ENCODE results near the gene GNAI3. TPM values are rescaled to one million over a fixed set of nuclear protein-coding genes. Genes with fewer than 3 reads are reported as not detected.
A peak's percentile ranks its signal among the peaks of the same experiment; 100 is the strongest.

GNAI3 gene
- polyA plus RNA-seq, 1 donor (not counting 4 experiments of a cell fraction or from before 2014, with no cell fraction given) = 14.1 TPM

GRCh38 chr1:109620841-109621286 lies 72.4 kb downstream of the GNAI3 start:
- Histone ChIP-seq H3K36me3 (ENCODE audit: control insufficient read depth in 2 of 2, extremely low read depth in 1 of 2, insufficient read depth in 2 of 2, low read length in 2 of 2) (no peaks in the 10 kb centered on the region), H3K4me3 (ENCODE audit: control insufficient read depth in 2 of 3, extremely low read depth in 1 of 3, insufficient read depth in 2 of 3, low read depth in 1 of 3, low read length in 3 of 3) (peak overlapping the region; percentile 66 to 95 (median 89)), H3K9ac (ENCODE audit: control insufficient read depth, extremely low read depth, insufficient read depth, low read length) (peak overlapping the region; percentile 90), H3K27me3 (ENCODE audit: control insufficient read depth, extremely low read depth, insufficient read depth, low read length) (no peaks in the 10 kb centered on the region), H3K4me2 (ENCODE audit: control insufficient read depth, extremely low read depth, insufficient read depth, low read depth, low read length) (peak overlapping the region; percentile 99), H2AFZ (ENCODE audit: control insufficient read depth, low read length) (peak overlapping the region; percentile 52), H3K9me3 (ENCODE audit: control insufficient read depth, low read depth, low read length) (no peaks in the 10 kb centered on the region), H4K20me1 (ENCODE audit: control insufficient read depth, extremely low read depth, insufficient read depth, low read length) (no peaks in the 10 kb centered on the region), H3K4me1 (ENCODE audit: control insufficient read depth, extremely low read depth, insufficient read depth, low read length) (peaks cover 24% of the 10 kb centered on the region), H3K9me1 (ENCODE audit: control insufficient read depth, extremely low read depth, insufficient read depth, low read length) (no peaks in the 10 kb centered on the region), H3K79me2 (ENCODE audit: control insufficient read depth, insufficient read depth, low read length) (peaks cover 50% of the 10 kb centered on the region), H3K27ac (ENCODE audit: control insufficient read depth, insufficient read depth, low read length) (peak overlapping the region; percentile 87)
- TF ChIP-seq, protein P1, sequence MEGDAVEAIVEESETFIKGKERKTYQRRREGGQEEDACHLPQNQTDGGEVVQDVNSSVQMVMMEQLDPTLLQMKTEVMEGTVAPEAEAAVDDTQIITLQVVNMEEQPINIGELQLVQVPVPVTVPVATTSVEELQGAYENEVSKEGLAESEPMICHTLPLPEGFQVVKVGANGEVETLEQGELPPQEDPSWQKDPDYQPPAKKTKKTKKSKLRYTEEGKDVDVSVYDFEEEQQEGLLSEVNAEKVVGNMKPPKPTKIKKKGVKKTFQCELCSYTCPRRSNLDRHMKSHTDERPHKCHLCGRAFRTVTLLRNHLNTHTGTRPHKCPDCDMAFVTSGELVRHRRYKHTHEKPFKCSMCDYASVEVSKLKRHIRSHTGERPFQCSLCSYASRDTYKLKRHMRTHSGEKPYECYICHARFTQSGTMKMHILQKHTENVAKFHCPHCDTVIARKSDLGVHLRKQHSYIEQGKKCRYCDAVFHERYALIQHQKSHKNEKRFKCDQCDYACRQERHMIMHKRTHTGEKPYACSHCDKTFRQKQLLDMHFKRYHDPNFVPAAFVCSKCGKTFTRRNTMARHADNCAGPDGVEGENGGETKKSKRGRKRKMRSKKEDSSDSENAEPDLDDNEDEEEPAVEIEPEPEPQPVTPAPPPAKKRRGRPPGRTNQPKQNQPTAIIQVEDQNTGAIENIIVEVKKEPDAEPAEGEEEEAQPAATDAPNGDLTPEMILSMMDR (optimal IDR thresholded peaks at IDR 0.05 in 1 of 3, IDR thresholded peaks at IDR 0.05 in 1 of 3, conservative IDR thresholded peaks at IDR 0.05 in 1 of 3; ENCODE audit: extremely low read depth in 1 of 3, insufficient read depth in 2 of 3, low read length in 3 of 3) = no peak
- no peak for TF ChIP-seq EZH2 (IDR thresholded peaks at IDR 0.05; ENCODE audit: low read length)
- FAIRE-seq = no peak
- no peak for DNase-seq (ENCODE audit: low read depth, low spot score)
- dilution Hi-C loops (cut with MboI; ENCODE audit: extremely low pct_ligation_motif_present, low sequenced_read_pairs) = no loop called here

DNA sequence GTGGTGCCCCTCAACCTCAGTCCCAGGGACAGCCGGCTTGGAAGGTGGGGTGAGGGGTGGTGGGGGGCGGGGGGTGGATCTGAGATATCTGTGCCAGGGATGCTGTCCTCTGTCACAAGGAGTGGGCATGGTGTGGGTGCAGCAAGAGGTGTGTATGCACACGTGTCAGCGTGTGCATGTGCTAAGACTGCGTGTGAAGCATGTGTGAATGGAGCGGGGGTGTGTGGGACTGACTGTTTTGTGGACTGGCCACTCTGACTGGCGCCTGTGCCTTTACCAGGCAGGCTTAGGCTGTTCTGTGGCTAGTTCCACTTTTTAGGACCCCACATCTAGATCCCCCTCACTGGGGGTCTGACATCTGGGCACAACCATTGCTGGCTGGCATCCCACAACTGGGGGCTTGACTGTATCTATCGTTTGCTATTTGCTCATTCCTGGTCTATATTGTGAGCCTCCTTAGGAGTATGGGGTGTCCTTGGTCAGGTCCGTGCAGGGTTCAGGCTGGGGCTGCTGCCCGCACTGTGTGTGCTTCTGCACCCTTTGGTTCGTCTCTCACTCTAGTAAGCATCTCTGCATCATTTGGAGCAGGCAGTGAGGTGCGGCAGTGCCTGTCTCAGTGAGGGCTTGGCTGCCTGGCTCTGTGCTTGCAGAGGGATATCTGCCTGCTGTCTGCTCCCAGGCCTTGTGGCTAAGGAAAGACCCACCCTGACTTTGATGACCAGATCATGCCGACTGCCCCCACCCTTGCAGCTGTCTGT lies 73.1 kb downstream of the GNAI3 start:
- H3K9me1 ChIP-seq (ENCODE audit: control insufficient read depth, extremely low read depth, insufficient read depth, low read length) = no peaks in the 10 kb centered on the region
- peaks cover 0 to 4% of the 10 kb centered on the region in 2 experiments for H3K36me3 ChIP-seq (ENCODE audit: control insufficient read depth in 2 of 2, extremely low read depth in 1 of 2, insufficient read depth in 2 of 2, low read length in 2 of 2)
- H4K20me1 ChIP-seq (ENCODE audit: control insufficient read depth, extremely low read depth, insufficient read depth, low read length) = no peaks in the 10 kb centered on the region
- H3K27me3 ChIP-seq (ENCODE audit: control insufficient read depth, extremely low read depth, insufficient read depth, low read length) = no peaks in the 10 kb centered on the region
- peak overlapping the region; percentile 90 for H3K9ac ChIP-seq (ENCODE audit: control insufficient read depth, extremely low read depth, insufficient read depth, low read length)
- FAIRE-seq = no peak
- peaks cover 50% of the 10 kb centered on the region for H3K79me2 ChIP-seq (ENCODE audit: control insufficient read depth, insufficient read depth, low read length)
- H3K4me1 ChIP-seq (ENCODE audit: control insufficient read depth, extremely low read depth, insufficient read depth, low read length) = peaks cover 24% of the 10 kb centered on the region
- peak overlapping the region; percentile 99 for H3K4me2 ChIP-seq (ENCODE audit: control insufficient read depth, extremely low read depth, insufficient read depth, low read depth, low read length)
- no peaks in the 10 kb centered on the region for H3K9me3 ChIP-seq (ENCODE audit: control insufficient read depth, low read depth, low read length)
- H3K27ac ChIP-seq (ENCODE audit: control insufficient read depth, insufficient read depth, low read length) = no peak overlapping the region
- peak overlapping the region; percentile 66 to 95 (median 89) for H3K4me3 ChIP-seq (ENCODE audit: control insufficient read depth in 2 of 3, extremely low read depth in 1 of 3, insufficient read depth in 2 of 3, low read depth in 1 of 3, low read length in 3 of 3)
- no peak overlapping the region for H2AFZ ChIP-seq (ENCODE audit: control insufficient read depth, low read length)
- dilution Hi-C loops (cut with MboI; ENCODE audit: extremely low pct_ligation_motif_present, low sequenced_read_pairs) = no loop called here
- TF ChIP-seq, protein P1 (optimal IDR thresholded peaks at IDR 0.05 in 1 of 3, IDR thresholded peaks at IDR 0.05 in 1 of 3, conservative IDR thresholded peaks at IDR 0.05 in 1 of 3; ENCODE audit: extremely low read depth in 1 of 3, insufficient read depth in 2 of 3, low read length in 3 of 3) = no peak
- TF ChIP-seq EZH2 (IDR thresholded peaks at IDR 0.05; ENCODE audit: low read length) = no peak
- DNase-seq (ENCODE audit: low read depth, low spot score) = no peak
